ENCODE results near the gene INTU. TPM values are rescaled to one million over a fixed set of nuclear protein-coding genes. Genes with fewer than 3 reads are reported as not detected.

The INTU gene
- polyA plus RNA-seq, 3 donors, result 0.17 to 0.26 TPM; not detected in 1

- Mint-ChIP-seq H3K4me1 (peaks cover 22% of the 10 kb centered on the region), H3K36me3 (no peaks in the 10 kb centered on the region), H3K27me3 (ENCODE audit: low read depth in 3 of 3) (peaks cover 2 to 12% (median 7%) of the 10 kb centered on the region in 3 donors), H3K27ac (no peak overlapping the region), H3K9me3 (peaks cover 0 to 4% (median 0%) of the 10 kb centered on the region in 7 donors), H3K4me3 (no peak overlapping the region)
- intact Hi-C loops (cut with micrococcal nuclease), result loop anchor here in 1 of 2 donors (10.0 kb wide), 1 partner anchor 653 kb away; the partner anchor contains the start of gene PGRMC2
- peak; percentile 21 to 59 (median 47) for DNase-seq
- Histone ChIP-seq H3K79me2 (ENCODE audit: insufficient read depth, low read length) (no peaks in the 10 kb centered on the region), H3K27ac (ENCODE audit: low read depth in 1 of 2, low read length in 2 of 2) (no peak overlapping the region), H3K4me1 (ENCODE audit: control insufficient read depth in 1 of 2, insufficient read depth in 2 of 2, low read length in 2 of 2) (peaks cover 12 to 23% of the 10 kb centered on the region in 2 donors), H3K9ac (ENCODE audit: insufficient read depth, low read length, poor library complexity, severe bottlenecking) (no peak overlapping the region), H4K20me1 (ENCODE audit: insufficient read depth, low read length) (no peaks in the 10 kb centered on the region), H3K4me3 (replicated peaks in 1 of 3; ENCODE audit: low read depth in 2 of 3, low read length in 3 of 3) (no peak overlapping the region), H2AFZ (ENCODE audit: insufficient read depth, low read depth, low read length, poor library complexity, severe bottlenecking) (no peak overlapping the region), H3K36me3 (replicated peaks in 1 of 2; ENCODE audit: control insufficient read depth in 1 of 2, insufficient read depth in 2 of 2, low read length in 2 of 2) (no peaks in the 10 kb centered on the region), H3K9me3 (replicated peaks in 1 of 2; ENCODE audit: control insufficient read depth in 1 of 2, insufficient read depth in 1 of 2, low read length in 2 of 2) (no peaks in the 10 kb centered on the region), H3K4me2 (replicated peaks; ENCODE audit: extremely low read depth, low read length, poor library complexity, severe bottlenecking) (no peak overlapping the region), H3K27me3 (ENCODE audit: control insufficient read depth in 2 of 2, insufficient read depth in 2 of 2, low read length in 2 of 2) (peaks cover 0 to 2% of the 10 kb centered on the region in 2 donors)
- WGBS (ENCODE audit: insufficient coverage), result no CpG with 5 or more reads among the region's 2 CpGs
- TF ChIP-seq, protein P1, sequence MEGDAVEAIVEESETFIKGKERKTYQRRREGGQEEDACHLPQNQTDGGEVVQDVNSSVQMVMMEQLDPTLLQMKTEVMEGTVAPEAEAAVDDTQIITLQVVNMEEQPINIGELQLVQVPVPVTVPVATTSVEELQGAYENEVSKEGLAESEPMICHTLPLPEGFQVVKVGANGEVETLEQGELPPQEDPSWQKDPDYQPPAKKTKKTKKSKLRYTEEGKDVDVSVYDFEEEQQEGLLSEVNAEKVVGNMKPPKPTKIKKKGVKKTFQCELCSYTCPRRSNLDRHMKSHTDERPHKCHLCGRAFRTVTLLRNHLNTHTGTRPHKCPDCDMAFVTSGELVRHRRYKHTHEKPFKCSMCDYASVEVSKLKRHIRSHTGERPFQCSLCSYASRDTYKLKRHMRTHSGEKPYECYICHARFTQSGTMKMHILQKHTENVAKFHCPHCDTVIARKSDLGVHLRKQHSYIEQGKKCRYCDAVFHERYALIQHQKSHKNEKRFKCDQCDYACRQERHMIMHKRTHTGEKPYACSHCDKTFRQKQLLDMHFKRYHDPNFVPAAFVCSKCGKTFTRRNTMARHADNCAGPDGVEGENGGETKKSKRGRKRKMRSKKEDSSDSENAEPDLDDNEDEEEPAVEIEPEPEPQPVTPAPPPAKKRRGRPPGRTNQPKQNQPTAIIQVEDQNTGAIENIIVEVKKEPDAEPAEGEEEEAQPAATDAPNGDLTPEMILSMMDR (IDR thresholded peaks at IDR 0.05), result no peak
Measured at GRCh38 chr4:127631420-127631819, 1.3 kb upstream of the INTU start.

DNA sequence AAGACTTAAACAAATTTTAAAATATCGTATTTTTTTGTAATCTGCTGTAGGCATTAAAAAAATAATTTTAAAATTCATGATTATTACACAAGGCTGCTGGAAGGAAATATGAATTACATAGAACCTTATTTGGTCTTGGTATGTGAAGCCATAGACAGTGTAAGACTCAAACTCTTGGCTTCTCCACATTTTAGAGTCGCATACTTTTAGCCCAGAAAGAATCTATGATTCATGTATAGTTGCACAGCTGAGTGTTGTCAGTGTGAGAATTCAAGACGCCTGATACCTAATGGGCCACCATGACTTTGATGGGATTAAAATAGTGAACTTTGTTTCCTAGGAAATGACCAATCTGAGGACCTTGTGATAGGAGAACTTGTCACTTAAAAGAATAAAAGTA lies 1.4 kb downstream of the INTU start:
- H3K4me3 Mint-ChIP-seq, result no peak overlapping the region
- peaks cover 0 to 3% (median 1%) of the 10 kb centered on the region in 3 donors for H3K27me3 Mint-ChIP-seq (ENCODE audit: low read depth in 3 of 3)
- Histone ChIP-seq H3K27ac (ENCODE audit: low read depth in 1 of 2, low read length in 2 of 2) (no peak overlapping the region), H3K4me1 (ENCODE audit: control insufficient read depth in 1 of 2, insufficient read depth in 2 of 2, low read length in 2 of 2) (peaks cover 12 to 23% of the 10 kb centered on the region in 2 donors), H3K9ac (ENCODE audit: insufficient read depth, low read length, poor library complexity, severe bottlenecking) (no peak overlapping the region), H3K4me2 (replicated peaks; ENCODE audit: extremely low read depth, low read length, poor library complexity, severe bottlenecking) (no peak overlapping the region), H3K4me3 (replicated peaks in 1 of 3; ENCODE audit: low read depth in 2 of 3, low read length in 3 of 3) (no peak overlapping the region), H3K36me3 (replicated peaks in 1 of 2; ENCODE audit: control insufficient read depth in 1 of 2, insufficient read depth in 2 of 2, low read length in 2 of 2) (no peaks in the 10 kb centered on the region), H3K9me3 (replicated peaks in 1 of 2; ENCODE audit: control insufficient read depth in 1 of 2, insufficient read depth in 1 of 2, low read length in 2 of 2) (no peaks in the 10 kb centered on the region), H3K79me2 (ENCODE audit: insufficient read depth, low read length) (no peaks in the 10 kb centered on the region), H3K27me3 (ENCODE audit: control insufficient read depth in 2 of 2, insufficient read depth in 2 of 2, low read length in 2 of 2) (no peaks in the 10 kb centered on the region), H2AFZ (ENCODE audit: insufficient read depth, low read depth, low read length, poor library complexity, severe bottlenecking) (peak overlapping the region; percentile 7), H4K20me1 (ENCODE audit: insufficient read depth, low read length) (no peaks in the 10 kb centered on the region)
- peaks cover 0 to 4% (median 0%) of the 10 kb centered on the region in 7 donors for H3K9me3 Mint-ChIP-seq
- intact Hi-C loops (cut with micrococcal nuclease), result loop anchor here in 1 of 2 donors (10.0 kb wide), 1 partner anchor 651 kb away; the partner anchor contains the start of gene PGRMC2
- no peak overlapping the region for H3K27ac Mint-ChIP-seq
- no peak for DNase-seq
- TF ChIP-seq, protein P1 (IDR thresholded peaks at IDR 0.05), result no peak
- WGBS (ENCODE audit: insufficient coverage), result no CpG with 5 or more reads among the region's 3 CpGs
- H3K4me1 Mint-ChIP-seq, result peaks cover 22% of the 10 kb centered on the region
- H3K36me3 Mint-ChIP-seq, result no peaks in the 10 kb centered on the region
